ENCODE data around the gene PADI2. TPM values are rescaled to one million over a fixed set of nuclear protein-coding genes. Genes with fewer than 3 reads are reported as not detected.

The PADI2 gene
- total RNA-seq, 1 donor from 2014 or later: 8.6 TPM

DNA sequence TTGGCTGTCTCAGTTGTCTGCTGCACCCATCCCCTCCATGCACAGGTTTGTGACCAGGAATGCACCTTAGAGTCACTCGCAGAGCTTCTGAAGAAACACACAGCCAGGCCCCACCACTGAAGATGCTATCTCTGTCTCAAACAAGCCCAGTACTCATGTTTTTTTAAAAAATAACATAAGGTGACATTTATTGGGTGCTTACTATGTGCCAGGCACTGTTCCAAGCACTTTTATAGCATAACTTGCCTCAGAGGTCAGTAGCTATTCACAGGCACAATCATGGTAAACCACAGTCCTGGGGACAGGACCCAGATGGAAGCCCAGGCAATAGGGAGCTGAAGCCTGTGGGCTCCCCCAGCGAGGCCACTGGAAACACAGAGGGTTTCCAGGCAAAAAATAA lies 98.7 kb downstream of the PADI2 start:
- DNase-seq (ENCODE audit: low spot score): no peak

DNA sequence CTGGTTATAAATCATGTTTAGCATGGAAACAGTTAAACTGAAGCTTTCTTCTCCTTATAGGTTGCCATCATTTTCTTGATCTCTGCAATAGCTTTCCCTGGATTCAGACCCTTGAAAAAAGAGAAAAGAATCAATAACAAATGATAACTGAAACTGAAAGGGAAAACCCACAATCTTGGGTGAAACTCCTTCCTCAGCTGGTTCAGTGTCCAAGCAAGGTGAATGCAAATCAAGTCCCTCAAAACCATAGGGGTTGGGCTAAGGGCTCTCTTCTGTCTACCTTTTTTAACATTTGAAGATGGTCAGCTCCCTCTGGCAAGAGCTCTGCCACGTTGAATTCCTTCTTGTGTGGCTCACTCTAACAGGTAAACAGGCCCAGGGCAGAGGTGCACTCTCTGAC lies 100.4 kb downstream of the PADI2 start:
- no peak for DNase-seq (ENCODE audit: low spot score)

DNA sequence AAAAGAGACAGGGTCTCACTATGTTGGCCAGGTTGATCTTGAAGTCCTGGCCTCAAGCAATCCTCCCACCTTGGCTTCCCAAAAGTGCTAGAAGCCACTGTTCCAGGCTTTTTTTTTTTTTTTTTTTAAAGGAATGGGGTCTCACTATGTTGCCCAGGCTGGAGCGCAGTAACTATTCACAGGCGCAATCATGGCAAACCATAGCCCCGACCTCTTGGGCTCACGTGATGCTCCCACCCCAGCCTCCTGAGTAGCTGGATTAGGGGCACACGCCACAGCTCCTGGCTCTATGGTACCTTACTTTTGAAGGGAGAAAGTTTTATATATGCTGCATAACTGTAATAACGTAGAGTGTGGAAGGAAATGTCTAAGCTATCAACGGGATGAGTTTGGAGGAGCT lies 101.8 kb downstream of the PADI2 start:
- DNase-seq (ENCODE audit: low spot score): no peak

Other genes with a start within 250 kb of the PADI2 start
- 1,358 TPM for gene RNU1-2, start 223.5 kb downstream of the PADI2 start, total RNA-seq
- 33.0 TPM for gene CROCC, start 197.5 kb downstream of the PADI2 start, total RNA-seq
- gene MFAP2, start 138.8 kb downstream of the PADI2 start, total RNA-seq: 19.8 TPM
- gene ATP13A2, start 107.5 kb downstream of the PADI2 start, total RNA-seq: 87.1 TPM
- 89.7 TPM for gene SDHB, start 65.4 kb downstream of the PADI2 start, total RNA-seq
- not detected for gene PADI1, start 85.7 kb upstream of the PADI2 start, total RNA-seq
- 0.72 TPM for gene PADI3, start 129.6 kb upstream of the PADI2 start, total RNA-seq
- gene PADI4, start 188.7 kb upstream of the PADI2 start, total RNA-seq: 0.78 TPM